PC-3 (cell line): ENCODE measurements around the gene ATXN2L. TPM values are rescaled to one million over a fixed set of nuclear protein-coding genes. Genes with fewer than 3 reads are reported as not detected.

Experiments used
- ATAC-seq: fragments of 200-7000 bp; cut with Tn5 transposase; 2 replicates; pipeline ENCODE4 v1.9.1; 2020; ENCODE audit warnings: mild to moderate bottlenecking, moderate library complexity
- BruUV-seq: library from RNA; stranded (reverse); fragments of 400-500 nt; replicated peaks from 2 replicates; lab custom pipeline; 2021; lab: Mats Ljungman, UMichigan
- CTCF ChIA-PET: fragments of 300-600 bp; sonication (Branson Sonifier 250); formaldehyde crosslinking; loops from one replicate; lab custom pipeline; 2022; ENCODE audit warnings: antibody characterized with exemption; lab: Charles Lee
- POLR2A ChIA-PET: fragments of 300-600 bp; sonication (Branson Sonifier 250); formaldehyde crosslinking; loops from one replicate; lab custom pipeline; 2022; ENCODE audit warnings: antibody characterized with exemption; ENCODE audit not compliant: unreplicated experiment; lab: Charles Lee
- DNase-seq: peaks from one replicate; pipeline ENCODE4 v3.0.0-alpha.2; 2015
- H2AFZ ChIP-seq: fragments of 300-600 bp; sonication (generic); 2 replicates; pipeline ENCODE4 v1.6.0; 2016; ENCODE audit warnings: antibody characterized with exemption, low read length
- H3F3A ChIP-seq: fragments of 300-600 bp; sonication (generic); one replicate; pipeline ENCODE4 v1.6.0; 2017; ENCODE audit warnings: antibody characterized with exemption, low read length, control low read depth, mild to moderate bottlenecking; ENCODE audit not compliant: unreplicated experiment
- H3K27ac ChIP-seq: fragments of 300-600 bp; sonication (generic); 2 replicates; pipeline ENCODE4 v1.5.1; 2016; ENCODE audit warnings: mild to moderate bottlenecking, low read length
- H3K27me3 ChIP-seq: fragments of 300-600 bp; sonication (generic); 2 replicates; pipeline ENCODE4 v1.6.1; 2016; ENCODE audit warnings: low read length, mixed read lengths
- H3K36me3 ChIP-seq: fragments of 300-600 bp; sonication (generic); 2 replicates; pipeline ENCODE4 v1.6.1; 2016; ENCODE audit warnings: low read depth, mixed run types, low read length, mixed read lengths
- H3K4me1 ChIP-seq: fragments of 300-600 bp; sonication (generic); 2 replicates; pipeline ENCODE4 v1.5.1; 2016; ENCODE audit warnings: low read length; ENCODE audit not compliant: insufficient read depth
- H3K4me2 ChIP-seq: fragments of 300-600 bp; sonication (generic); 2 replicates; pipeline ENCODE4 v1.6.0; 2016; ENCODE audit warnings: low read length
- H3K4me3 ChIP-seq: fragments of 300-600 bp; sonication (generic); 2 replicates; pipeline ENCODE4 v1.5.1; 2016; ENCODE audit warnings: mild to moderate bottlenecking, low read length, mixed read lengths
- H3K79me2 ChIP-seq: fragments of 300-600 bp; sonication (generic); 2 replicates; pipeline ENCODE4 v1.6.1; 2017; ENCODE audit warnings: low read length, mixed read lengths
- H3K9ac ChIP-seq: fragments of 300-600 bp; sonication (generic); 2 replicates; pipeline ENCODE4 v1.6.0; 2016; ENCODE audit warnings: mild to moderate bottlenecking, low read length
- H3K9me2 ChIP-seq: fragments of 300-600 bp; sonication (generic); replicated peaks from 2 replicates; pipeline ENCODE4 v1.6.1; 2016; ENCODE audit warnings: mixed run types, low read length, mixed read lengths
- H3K9me3 ChIP-seq: fragments of 300-600 bp; sonication (generic); 2 replicates; pipeline ENCODE4 v1.6.1; 2016; ENCODE audit warnings: low read length, mixed read lengths
- H4K20me1 ChIP-seq: fragments of 300-600 bp; sonication (generic); 2 replicates; pipeline ENCODE4 v1.6.1; 2016; ENCODE audit warnings: low read length, mixed read lengths
- CTCF ChIP-seq: fragments of 300-600 bp; sonication (generic); conservative IDR thresholded peaks from 2 replicates; pipeline ENCODE4 v1.5.1; 2017; ENCODE audit warnings: antibody characterized with exemption, low read depth, mild to moderate bottlenecking, low read length
- EZH2 ChIP-seq: fragments of 300-600 bp; sonication (generic); IDR thresholded peaks from one replicate; pipeline ENCODE4 v1.6.1; 2017; ENCODE audit warnings: antibody characterized with exemption, mild to moderate bottlenecking, low read length; ENCODE audit not compliant: unreplicated experiment
- EZH2phosphoT487 ChIP-seq: fragments of 300-600 bp; sonication (generic); IDR thresholded peaks from 2 replicates; pipeline ENCODE4 v1.6.1; 2018; ENCODE audit warnings: mild to moderate bottlenecking, antibody characterized with exemption, low read length, borderline replicate concordance
- intact Hi-C: fragments of 100-400 bp; cut with micrococcal nuclease; formaldehyde crosslinking; loops from 2 replicates; pipeline ENCODE4 v1.9.0; 2023
- total RNA-seq: library from RNA; depleted of rRNA; stranded (reverse); fragments of >200 nt; gene quantifications from 2 replicates; pipeline ENCODE4 v1.2.3, GENCODE V29; 2014

ATXN2L gene
- total RNA-seq, 1 experiment from 2014 or later = 65.8 TPM

GRCh38 chr16:28823873-28824716 is 1.3 kb downstream of the ATXN2L start:
- H3K4me1 ChIP-seq = peaks cover 22% of the 10 kb centered on the region
- intact Hi-C loops = loop anchor here (5.0 kb wide), 1 partner anchor 123 kb away; no protein-coding TSS in a partner anchor
- DNase-seq (peak; percentile 88), ATAC-seq (peak; percentile 72)
- TF ChIP-seq EZH2phosphoT487 (no peak), CTCF (no peak), EZH2 (no peak)
- H3K27me3 ChIP-seq = no peaks in the 10 kb centered on the region
- BruUV-seq = no TSS peak
- H3K9me3 ChIP-seq = no peaks in the 10 kb centered on the region
- H3K36me3 ChIP-seq = peaks cover 31% of the 10 kb centered on the region
- H3K27ac ChIP-seq = peak overlapping the region; percentile 86
- H3F3A ChIP-seq = no peaks in the 10 kb centered on the region
- H3K79me2 ChIP-seq = peaks cover 58% of the 10 kb centered on the region
- POLR2A ChIA-PET = interaction anchor here (0.6 kb wide), 1 partner anchor 23 kb away, joined by 4 read pairs; no protein-coding TSS in a partner anchor
- H4K20me1 ChIP-seq = peaks cover 27% of the 10 kb centered on the region
- CTCF ChIA-PET = no interaction called here
- H3K9ac ChIP-seq = peak overlapping the region; percentile 99
- H3K4me2 ChIP-seq = peak overlapping the region; percentile 96
- H2AFZ ChIP-seq = peak overlapping the region; percentile 55
- H3K9me2 ChIP-seq = no peaks in the 10 kb centered on the region
- H3K4me3 ChIP-seq = peak overlapping the region; percentile 96

- Histone ChIP-seq H2AFZ (no peak overlapping the region), H3K4me3 (peak overlapping the region; percentile 96), H3K27me3 (no peaks in the 10 kb centered on the region), H3K27ac (peak overlapping the region; percentile 86), H3K36me3 (peaks cover 36% of the 10 kb centered on the region), H3F3A (no peaks in the 10 kb centered on the region), H3K79me2 (peaks cover 58% of the 10 kb centered on the region), H3K4me2 (peak overlapping the region; percentile 96), H3K9me3 (no peaks in the 10 kb centered on the region), H3K4me1 (peaks cover 22% of the 10 kb centered on the region), H4K20me1 (peaks cover 27% of the 10 kb centered on the region), H3K9ac (peak overlapping the region; percentile 99), H3K9me2 (no peaks in the 10 kb centered on the region)
- intact Hi-C loops = loop anchor here (5.0 kb wide), 1 partner anchor 123 kb away; no protein-coding TSS in a partner anchor
- BruUV-seq = TSS peak; percentile 63
- TF ChIP-seq EZH2 (no peak), EZH2phosphoT487 (no peak), CTCF (no peak)
- CTCF ChIA-PET = no interaction called here
- POLR2A ChIA-PET = no interaction called here
- DNase-seq (no peak), ATAC-seq (no peak)
Measured at GRCh38 chr16:28824717-28824973, 1.8 kb downstream of the ATXN2L start.

GRCh38 chr16:28826141-28826540 is 3.3 kb downstream of the ATXN2L start:
- Histone ChIP-seq H3K79me2 (peaks cover 58% of the 10 kb centered on the region), H3K27me3 (no peaks in the 10 kb centered on the region), H3K4me1 (peaks cover 22% of the 10 kb centered on the region), H3K9me3 (no peaks in the 10 kb centered on the region), H3K4me3 (peak overlapping the region; percentile 96; the same call in 1 of the 2 replicates), H3K36me3 (peaks cover 49% of the 10 kb centered on the region), H2AFZ (no peak overlapping the region), H4K20me1 (peaks cover 27% of the 10 kb centered on the region), H3K4me2 (peak overlapping the region; percentile 96; the same call in 1 of the 2 replicates), H3K9me2 (no peaks in the 10 kb centered on the region), H3F3A (no peaks in the 10 kb centered on the region), H3K27ac (no peak overlapping the region), H3K9ac (no peak overlapping the region)
- intact Hi-C loops = no loop called here
- BruUV-seq = no TSS peak
- TF ChIP-seq EZH2phosphoT487 (no peak), EZH2 (no peak), CTCF (peak; percentile 48)
- ATAC-seq (0 out of 2 replicates have a peak, but pooled peaks have one; percentile 3), DNase-seq (peak; percentile 57)
- CTCF ChIA-PET = no interaction called here
- POLR2A ChIA-PET = no interaction called here
